Endodermal cell (in vitro differentiated cells): Measurements from ENCODE around the gene CPEB3. TPM values are rescaled to one million over a fixed set of nuclear protein-coding genes. Genes with fewer than 3 reads are reported as not detected.
A peak's percentile ranks its signal among the peaks of the same experiment; 100 is the strongest.
"Not testable (repeated sequence)": the region's sequence is repeated elsewhere in the genome, so short reads cannot be mapped to it uniquely, and the experiment has no call there.

Experiments used
- DNase-seq: peaks from one replicate; pipeline ENCODE4 v3.0.0-alpha.2; 2017
- H3K27ac ChIP-seq: 2 replicates; pipeline ENCODE4 v1.5.1; 2013; ENCODE audit warnings: mild to moderate bottlenecking, low read depth, low read length, moderate library complexity
- H3K27me3 ChIP-seq: 2 replicates; pipeline ENCODE4 v1.6.1; 2013; ENCODE audit warnings: mild to moderate bottlenecking, low read length, moderate library complexity; ENCODE audit not compliant: insufficient read depth, control insufficient read depth, poor library complexity, severe bottlenecking
- H3K36me3 ChIP-seq: 2 replicates; pipeline ENCODE4 v1.7.0; 2013; ENCODE audit warnings: mild to moderate bottlenecking, low read length, moderate library complexity; ENCODE audit not compliant: control insufficient read depth, insufficient read depth
- H3K4me1 ChIP-seq: one replicate; pipeline ENCODE4 v1.7.0; 2013; ENCODE audit warnings: low read length; ENCODE audit not compliant: control insufficient read depth, insufficient read depth
- H3K4me3 ChIP-seq: 2 replicates; pipeline ENCODE4 v1.5.1; 2013; ENCODE audit warnings: mild to moderate bottlenecking, low read length, moderate library complexity
- H3K9ac ChIP-seq: 2 replicates; pipeline ENCODE4 v1.6.1; 2013; ENCODE audit warnings: mild to moderate bottlenecking, low read length, moderate library complexity; ENCODE audit not compliant: poor library complexity, severe bottlenecking; ENCODE audit errors: extremely low read depth
- H3K9me3 ChIP-seq: 2 replicates; pipeline ENCODE4 v1.6.1; 2013; ENCODE audit warnings: mild to moderate bottlenecking, low read length, moderate library complexity; ENCODE audit not compliant: control insufficient read depth
- H3K27ac Mint-ChIP-seq: 2 replicates; pipeline ENCODE4 v1.8.0; 2020; ENCODE audit warnings: mixed read lengths
- H3K27me3 Mint-ChIP-seq: 2 replicates; pipeline ENCODE4 v1.8.0; 2021; ENCODE audit warnings: mild to moderate bottlenecking, mixed read lengths; ENCODE audit not compliant: insufficient read depth
- H3K36me3 Mint-ChIP-seq: 2 replicates; pipeline ENCODE4 v1.8.0; 2020; ENCODE audit warnings: low read depth, mixed read lengths
- H3K4me1 Mint-ChIP-seq: 2 replicates; pipeline ENCODE4 v1.8.0; 2020; ENCODE audit warnings: mixed read lengths
- H3K4me3 Mint-ChIP-seq: 2 replicates; pipeline ENCODE4 v1.8.0; 2020; ENCODE audit warnings: mild to moderate bottlenecking, moderate library complexity, mixed read lengths
- H3K9me3 Mint-ChIP-seq: 2 replicates; pipeline ENCODE4 v1.8.0; 2020; ENCODE audit warnings: mild to moderate bottlenecking, mixed read lengths
- CTCF ChIP-seq: fragments of 200-600 bp; sonication (generic); conservative IDR thresholded peaks from 2 replicates; pipeline ENCODE4 v1.5.0; 2021; ENCODE audit warnings: antibody characterized with exemption, mild to moderate bottlenecking
- WGBS, 2 experiments: methylation state at CpG; one replicate each; pipeline versions ENCODE4 v1.1.5 to v1.1.7; 2013; ENCODE audit warnings: missing lambda C conversion rate in 2 of 2, mixed read lengths in 1 of 2; ENCODE audit not compliant: insufficient coverage in 1 of 2, insufficient read length in 1 of 2; 5-methylcytosine and 5-hydroxymethylcytosine counted together
- total RNA-seq, 2 donors: library from RNA; stranded (reverse); fragmentation: NEBNext Ultra II Directional in 1 of 2; extraction: Animal tissue kit (Norgen Biotek cat#: 25700) in 1 of 2; gene quantifications; 2 replicates in 1 of 2; 3 replicates in 1 of 2; pipeline ENCODE4 v1.2.1, GENCODE V29; 2021

The CPEB3 gene
- total RNA-seq, 2 donors from 2014 or later, result 1.1 to 1.3 TPM

GRCh38 chr10:92042541-92042940, 248.3 kb downstream of the CPEB3 start:
- Mint-ChIP-seq H3K4me3 (no peak overlapping the region), H3K27ac (no peak overlapping the region), H3K9me3 (no peaks in the 10 kb centered on the region), H3K27me3 (peaks cover 21% of the 10 kb centered on the region), H3K4me1 (peaks cover 17% of the 10 kb centered on the region), H3K36me3 (no peaks in the 10 kb centered on the region)
- H3K9ac ChIP-seq, result no peak overlapping the region
- H3K27me3 ChIP-seq, result no peaks in the 10 kb centered on the region
- no peaks in the 10 kb centered on the region for H3K36me3 ChIP-seq
- no peak overlapping the region for H3K27ac ChIP-seq
- no peak for TF ChIP-seq CTCF
- H3K9me3 ChIP-seq, result no peaks in the 10 kb centered on the region
- H3K4me3 ChIP-seq, result no peak overlapping the region
- DNase-seq, result no peak
- WGBS, 2 experiments, result 63 to 66% methylated on average over 4 to 5 of the region's 5 CpGs
- H3K4me1 ChIP-seq, result no peaks in the 10 kb centered on the region

- H3K4me1 Mint-ChIP-seq, result peaks cover 35% of the 10 kb centered on the region
- no peak for DNase-seq
- peaks cover 10% of the 10 kb centered on the region for H3K9me3 Mint-ChIP-seq
- Histone ChIP-seq H3K27me3 (no peaks in the 10 kb centered on the region), H3K4me1 (no peaks in the 10 kb centered on the region), H3K9me3 (peaks cover 17% of the 10 kb centered on the region), H3K9ac (no peak overlapping the region), H3K4me3 (no peak overlapping the region), H3K36me3 (peaks cover 10% of the 10 kb centered on the region), H3K27ac (no peak overlapping the region)
- 100% methylated on average over 1 of the region's 1 CpG for WGBS, 2 experiments
- no peaks in the 10 kb centered on the region for H3K27me3 Mint-ChIP-seq
- no peak for TF ChIP-seq CTCF
- H3K4me3 Mint-ChIP-seq, result no peak overlapping the region
- no peak overlapping the region for H3K27ac Mint-ChIP-seq
- H3K36me3 Mint-ChIP-seq, result peaks cover 13% of the 10 kb centered on the region
Observed at GRCh38 chr10:92038949-92039348, 251.9 kb downstream of the CPEB3 start.

GRCh38 chr10:92033070-92033469, 257.8 kb downstream of the CPEB3 start:
- Histone ChIP-seq H3K4me1 (peaks cover 14% of the 10 kb centered on the region), H3K9me3 (peaks cover 20% of the 10 kb centered on the region), H3K4me3 (peak overlapping the region; percentile 53), H3K36me3 (peaks cover 53% of the 10 kb centered on the region)
- H3K36me3 Mint-ChIP-seq, result peaks cover 27% of the 10 kb centered on the region
- H3K27me3 Mint-ChIP-seq, DNase-seq, H3K9ac ChIP-seq, H3K27ac ChIP-seq, H3K27me3 ChIP-seq, H3K9me3 Mint-ChIP-seq: not testable (repeated sequence)
- peak overlapping the region; percentile 12 for H3K27ac Mint-ChIP-seq
- peaks cover 46% of the 10 kb centered on the region for H3K4me1 Mint-ChIP-seq
- WGBS, 2 experiments, result 28 to 32% methylated on average over 2 to 3 of the region's 3 CpGs
- H3K4me3 Mint-ChIP-seq, result peak overlapping the region; percentile 3

GRCh38 chr10:92031580-92031979, 259.3 kb downstream of the CPEB3 start:
- no peak overlapping the region for H3K9ac ChIP-seq
- Mint-ChIP-seq H3K27ac (no peak overlapping the region), H3K9me3 (peaks cover 10% of the 10 kb centered on the region), H3K4me3 (no peak overlapping the region), H3K27me3 (no peaks in the 10 kb centered on the region), H3K4me1 (peaks cover 53% of the 10 kb centered on the region), H3K36me3 (peaks cover 35% of the 10 kb centered on the region)
- DNase-seq, result no peak
- 71 to 96% methylated on average over 2 to 3 of the region's 3 CpGs for WGBS, 2 experiments
- no peaks in the 10 kb centered on the region for H3K27me3 ChIP-seq
- TF ChIP-seq CTCF, result no peak
- peaks cover 64% of the 10 kb centered on the region for H3K36me3 ChIP-seq
- H3K4me3 ChIP-seq, result no peak overlapping the region
- H3K9me3 ChIP-seq, result peaks cover 20% of the 10 kb centered on the region
- H3K27ac ChIP-seq, result no peak overlapping the region
- peaks cover 27% of the 10 kb centered on the region for H3K4me1 ChIP-seq
